GM19455 (cell line): Measurements from ENCODE around the gene FARS2.

ENCODE experiments used
- ATAC-seq: cut with Tn5 transposase; IDR thresholded peaks from one replicate; pipeline ENCODE4 v1.9.1; 2021; ENCODE audit not compliant: unreplicated experiment

The FARS2 gene

GRCh38 chr6:5461365-5461764 is 200.1 kb downstream of the FARS2 start:
- no peak for ATAC-seq

- no peak for ATAC-seq
Observed at GRCh38 chr6:5462856-5463255, 201.5 kb downstream of the FARS2 start.

- ATAC-seq: no peak
Observed at GRCh38 chr6:5463690-5464089, 202.4 kb downstream of the FARS2 start.

GRCh38 chr6:5464099-5464885 is 203.0 kb downstream of the FARS2 start:
- no peak for ATAC-seq

- ATAC-seq: no peak
Observed at GRCh38 chr6:5466281-5467136, 205.2 kb downstream of the FARS2 start.

GRCh38 chr6:5468586-5468985 is 207.3 kb downstream of the FARS2 start:
- no peak for ATAC-seq

- ATAC-seq: no peak
Observed at GRCh38 chr6:5469101-5469846, 208.0 kb downstream of the FARS2 start.

- ATAC-seq: peak; percentile 81
Observed at GRCh38 chr6:5471044-5471443, 209.7 kb downstream of the FARS2 start.

- ATAC-seq: no peak
Observed at GRCh38 chr6:5471637-5472398, 210.5 kb downstream of the FARS2 start.

GRCh38 chr6:5472571-5472970 is 211.3 kb downstream of the FARS2 start:
- no peak for ATAC-seq

- ATAC-seq: no peak
Observed at GRCh38 chr6:5475779-5476178, 214.5 kb downstream of the FARS2 start.

- no peak for ATAC-seq
Observed at GRCh38 chr6:5478380-5478779, 217.1 kb downstream of the FARS2 start.

GRCh38 chr6:5481033-5481432 is 219.7 kb downstream of the FARS2 start:
- ATAC-seq: no peak

GRCh38 chr6:5481750-5482149 is 220.4 kb downstream of the FARS2 start:
- no peak for ATAC-seq

GRCh38 chr6:5482619-5483018 is 221.3 kb downstream of the FARS2 start:
- ATAC-seq: no peak

- ATAC-seq: no peak
Observed at GRCh38 chr6:5484692-5485091, 223.4 kb downstream of the FARS2 start.

GRCh38 chr6:5486214-5486613 is 224.9 kb downstream of the FARS2 start:
- ATAC-seq: peak; percentile 79

- ATAC-seq: no peak
Observed at GRCh38 chr6:5490501-5491069, 229.3 kb downstream of the FARS2 start.

GRCh38 chr6:5492356-5492755 is 231.0 kb downstream of the FARS2 start:
- ATAC-seq: no peak

- ATAC-seq: no peak
Observed at GRCh38 chr6:5493806-5494205, 232.5 kb downstream of the FARS2 start.
